PC-9 (cell line): Measurements from ENCODE around the gene RPL28. TPM values are rescaled to one million over a fixed set of nuclear protein-coding genes. Genes with fewer than 3 reads are reported as not detected.

Source experiments
- BruUV-seq: library from RNA; stranded (reverse); fragments of 400-500 nt; replicated peaks from 2 replicates; lab custom pipeline; 2021; lab: Mats Ljungman, UMichigan
- CTCF ChIA-PET: fragments of 300-600 bp; sonication (Branson Sonifier 250); formaldehyde crosslinking; loops from one replicate; lab custom pipeline; 2022; ENCODE audit warnings: antibody characterized with exemption; lab: Charles Lee
- POLR2A ChIA-PET: fragments of 300-600 bp; sonication (Branson Sonifier 250); formaldehyde crosslinking; loops from one replicate; lab custom pipeline; 2022; ENCODE audit warnings: antibody characterized with exemption; ENCODE audit not compliant: unreplicated experiment; lab: Charles Lee
- DNase-seq, 2 experiments: peaks; one replicate each; pipeline versions ENCODE4 v3.0.0 to v3.0.0-alpha.2; 2015 to 2022; ENCODE audit warnings: mixed read lengths in 1 of 2
- H2AFZ ChIP-seq: fragments of 200-600 bp; sonication (generic); 2 replicates; pipeline ENCODE4 v1.8.1; 2017; ENCODE audit warnings: antibody characterized with exemption
- H3F3A ChIP-seq: fragments of 200-600 bp; sonication (generic); 2 replicates; pipeline ENCODE4 v1.8.1; 2017; ENCODE audit warnings: antibody characterized with exemption, mild to moderate bottlenecking, low read depth; ENCODE audit not compliant: insufficient read depth
- H3K27ac ChIP-seq: fragments of 200-600 bp; sonication (generic); 2 replicates; pipeline ENCODE4 v1.6.1; 2016; ENCODE audit warnings: mixed run types
- H3K27me3 ChIP-seq: fragments of 200-600 bp; sonication (generic); 2 replicates; pipeline ENCODE4 v1.6.1; 2016; ENCODE audit warnings: low read depth, mixed run types; ENCODE audit not compliant: insufficient read depth
- H3K36me3 ChIP-seq: fragments of 200-600 bp; sonication (generic); 2 replicates; pipeline ENCODE4 v1.6.1; 2016; ENCODE audit warnings: low read depth, mixed run types
- H3K4me1 ChIP-seq: fragments of 200-600 bp; sonication (generic); replicated peaks from 2 replicates; pipeline ENCODE4 v1.6.1; 2016; ENCODE audit warnings: mixed run types; ENCODE audit not compliant: insufficient read depth
- H3K4me2 ChIP-seq: fragments of 200-600 bp; sonication (generic); 2 replicates; pipeline ENCODE4 v1.6.1; 2017; ENCODE audit warnings: mixed run types
- H3K4me3 ChIP-seq: fragments of 200-600 bp; sonication (generic); 2 replicates; pipeline ENCODE4 v1.6.1; 2016; ENCODE audit warnings: mixed run types
- H3K79me2 ChIP-seq: fragments of 200-600 bp; sonication (generic); 2 replicates; pipeline ENCODE4 v1.6.1; 2017; ENCODE audit warnings: low read depth, mixed run types
- H3K9me2 ChIP-seq: fragments of 200-600 bp; sonication (generic); 2 replicates; pipeline ENCODE4 v1.8.1; 2017; ENCODE audit warnings: mild to moderate bottlenecking; ENCODE audit not compliant: insufficient read depth
- H3K9me3 ChIP-seq: fragments of 200-600 bp; sonication (generic); 2 replicates; pipeline ENCODE4 v1.8.1; 2016; ENCODE audit warnings: low read depth; ENCODE audit not compliant: insufficient read depth
- H4K20me1 ChIP-seq: fragments of 200-600 bp; sonication (generic); 2 replicates; pipeline ENCODE4 v1.8.1; 2017; ENCODE audit not compliant: insufficient read depth
- CTCF ChIP-seq: fragments of 200-600 bp; sonication (generic); conservative IDR thresholded peaks from 2 replicates; pipeline ENCODE4 v1.6.1; 2017; ENCODE audit warnings: mixed run types, antibody characterized with exemption, mild to moderate bottlenecking, moderate library complexity
- EZH2 ChIP-seq: fragments of 200-600 bp; sonication (generic); IDR thresholded peaks from 2 replicates; pipeline ENCODE4 v1.8.0; 2017; ENCODE audit warnings: antibody characterized with exemption, low read depth
- intact Hi-C: fragments of 100-400 bp; cut with micrococcal nuclease; formaldehyde crosslinking; loops from one replicate; pipeline ENCODE4 v1.10.0; 2022; ENCODE audit not compliant: unreplicated experiment
- total RNA-seq: library from RNA; stranded (reverse); gene quantifications from 2 replicates; pipeline ENCODE4 v1.2.3, GENCODE V29; 2021

The RPL28 gene
- total RNA-seq, 1 experiment from 2014 or later = 2,433 TPM

- Histone ChIP-seq H3K79me2 (peaks cover 22% of the 10 kb centered on the region), H3K27ac (peak within 1 kb of the TSS; percentile 97), H3K4me3 (peak within 1 kb of the TSS; percentile 86), H3F3A (peaks cover 19% of the 10 kb centered on the region; the same call in 1 of the 2 replicates), H3K9me2 (no peaks in the 10 kb centered on the region), H3K36me3 (0 out of 2 replicates have a peak, but pooled peaks cover 5% of the 10 kb centered on the region), H2AFZ (peak within 1 kb of the TSS; percentile 77), H3K4me1 (peaks cover 14% of the 10 kb centered on the region), H4K20me1 (peaks cover 11% of the 10 kb centered on the region), H3K27me3 (no peaks in the 10 kb centered on the region), H3K9me3 (no peaks in the 10 kb centered on the region), H3K4me2 (peak within 1 kb of the TSS; percentile 99)
- DNase-seq = peak; percentile 100
- no peak for TF ChIP-seq EZH2
- no peak for TF ChIP-seq CTCF
- no TSS peak for BruUV-seq
- intact Hi-C loops = loop anchor here (1.0 to 2.0 kb wide), 8 partner anchors 13 to 876 kb away; partner anchors contain the start of genes DNAAF3, LENG9, PPP1R12C and RPL28
- CTCF ChIA-PET = interaction anchor here (0.6 to 2.4 kb wide), 9 partner anchors 11 to 352 kb away, joined by 3 to 12 read pairs (median 3); partner anchors contain the start of genes HSPBP1 and TMEM238
- POLR2A ChIA-PET = interaction anchor here (0.5 to 1.8 kb wide), 20 partner anchors 12 to 1472 kb away, joined by 3 to 58 read pairs (median 4); partner anchors contain the start of genes HSPBP1, MYADM, TMEM238 and UBE2S
These were observed 46.4 kb upstream of the RPL28 start, which contains the start of gene KMT5C for GRCh38 chr19:55339105-55339888. TSS of gene KMT5C (plus strand) at chr19:55339876. CDS start at chr19:55341937, 2,061 bp downstream.

GRCh38 chr19:55339889-55340783 is 45.6 kb upstream of the RPL28 start:
- Histone ChIP-seq H3K4me2 (peak overlapping the region; percentile 99), H3F3A (peaks cover 19% of the 10 kb centered on the region; the same call in 1 of the 2 replicates), H4K20me1 (peaks cover 15% of the 10 kb centered on the region), H3K4me1 (peaks cover 14% of the 10 kb centered on the region), H3K79me2 (peaks cover 22% of the 10 kb centered on the region), H3K4me3 (peak overlapping the region; percentile 86), H3K36me3 (0 out of 2 replicates have a peak, but pooled peaks cover 5% of the 10 kb centered on the region), H3K9me2 (no peaks in the 10 kb centered on the region), H3K27ac (peak overlapping the region; percentile 55), H3K27me3 (no peaks in the 10 kb centered on the region), H2AFZ (no peak overlapping the region), H3K9me3 (no peaks in the 10 kb centered on the region)
- POLR2A ChIA-PET = interaction anchor here (0.5 to 1.8 kb wide), 12 partner anchors 12 to 212 kb away, joined by 3 to 58 read pairs (median 10); partner anchors contain the start of genes HSPBP1, TMEM238 and UBE2S
- TSS peak; percentile 62 for BruUV-seq
- CTCF ChIA-PET = interaction anchor here (0.7 to 2.4 kb wide), 6 partner anchors 12 to 78 kb away, joined by 3 to 12 read pairs (median 4); partner anchors contain the start of genes HSPBP1 and TMEM238
- TF ChIP-seq EZH2 (no peak), CTCF (no peak)
- peak in 1 of 2 experiments; percentile 36 for DNase-seq
- intact Hi-C loops = loop anchor here (1.0 to 2.0 kb wide), 8 partner anchors 12 to 877 kb away; partner anchors contain the start of genes DNAAF3, LENG9, PPP1R12C and RPL28
